Suppressor macrophage (primary cell): ENCODE data around the gene CATSPER3.
"Not testable (repeated sequence)": the region's sequence is repeated elsewhere in the genome, so short reads cannot be mapped to it uniquely, and the experiment has no call there.

Source experiments
- DNase-seq, 4 experiments: peaks; one replicate each; pipeline ENCODE4 v3.0.0-alpha.2; 2020 to 2022

The CATSPER3 gene

DNA sequence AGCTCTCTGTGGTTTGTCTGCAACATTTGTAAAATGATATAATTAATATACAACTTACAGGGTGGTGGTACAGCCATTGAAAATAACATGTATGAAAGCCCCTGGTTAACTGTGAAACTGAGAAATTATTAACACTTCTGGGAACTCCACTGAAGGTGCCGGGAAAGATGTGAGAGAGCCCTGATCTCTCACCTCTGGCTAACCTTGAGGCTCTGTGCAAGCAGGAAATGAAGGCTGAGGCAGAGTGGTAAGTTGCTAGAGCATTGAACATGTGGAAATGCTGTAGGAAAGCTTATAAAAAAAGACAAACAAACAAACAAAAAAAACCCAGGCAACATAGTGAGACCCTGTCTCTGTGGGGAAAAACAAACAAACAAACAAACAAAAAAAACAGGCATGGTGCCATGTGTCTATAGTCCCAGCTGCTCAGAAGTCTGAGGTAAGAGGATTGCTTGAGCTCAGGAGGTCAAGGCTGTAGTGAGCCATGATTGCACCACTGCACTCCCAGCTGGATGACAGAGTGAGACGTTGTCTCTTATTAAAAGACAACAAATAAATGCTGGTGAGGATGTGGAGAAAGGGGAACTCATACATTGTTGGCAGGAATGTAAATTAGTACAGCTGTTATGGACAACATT is 7.5 kb downstream of the CATSPER3 start:
- peak in 3 of 4 experiments; percentile 3 to 13 (median 6) for DNase-seq

DNA sequence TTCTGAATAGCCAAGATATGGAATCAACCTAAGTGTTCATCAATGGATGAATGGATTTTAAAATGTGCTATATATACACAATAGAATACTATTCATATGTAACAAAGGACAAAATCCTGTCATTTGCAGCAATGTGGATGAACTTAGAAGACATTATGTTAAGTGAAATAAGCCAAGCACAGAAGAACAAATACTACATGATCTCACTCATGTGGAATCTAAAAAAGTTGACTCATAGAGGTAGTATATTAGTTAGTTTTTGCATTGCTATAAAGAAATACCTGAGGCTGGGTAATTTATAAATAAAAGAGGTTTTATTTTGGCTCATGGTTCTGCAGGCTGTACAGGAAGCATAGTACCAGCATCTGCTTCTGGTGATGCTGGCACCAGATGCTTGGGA is 8.1 kb downstream of the CATSPER3 start:
- no peak for DNase-seq

DNA sequence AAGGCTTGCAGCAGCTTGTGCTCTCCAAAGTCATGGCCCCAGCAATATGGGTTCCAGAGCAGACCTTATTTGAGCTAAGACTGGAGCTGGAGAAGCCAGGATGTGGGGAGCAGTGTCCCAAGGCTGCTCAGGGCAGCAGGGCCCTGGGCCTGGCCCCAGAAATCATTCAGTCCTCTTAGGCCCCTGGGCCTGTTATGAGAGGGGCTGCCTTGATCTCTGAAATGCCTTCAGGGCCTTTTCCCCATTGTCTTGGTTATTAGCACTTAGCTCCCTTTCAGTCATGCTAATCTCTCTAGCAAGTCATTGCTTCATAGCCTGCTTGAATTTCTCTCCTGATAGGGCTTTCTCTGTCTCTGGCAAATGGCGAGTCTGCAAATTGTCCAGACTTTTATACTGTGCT is 9.1 kb downstream of the CATSPER3 start:
- no peak for DNase-seq

DNA sequence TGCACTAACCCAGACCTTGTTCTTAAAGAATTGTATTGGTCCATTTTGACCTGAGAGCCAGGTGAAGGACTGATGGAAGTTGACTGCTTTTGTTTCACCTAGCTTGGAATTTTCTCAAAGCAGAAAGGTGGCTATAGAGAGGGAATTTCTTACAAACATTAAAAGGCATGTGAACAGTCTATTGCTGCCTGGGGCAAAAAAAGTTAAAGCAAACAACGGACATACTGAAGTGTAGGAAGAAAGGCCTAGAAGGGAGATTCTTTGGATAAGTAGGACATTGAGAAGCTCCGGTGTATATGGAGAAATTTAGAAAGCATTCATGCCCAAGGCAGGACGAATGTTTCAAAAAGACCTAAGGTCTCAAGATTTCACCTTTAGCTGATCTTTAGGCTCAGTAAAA is 11.7 kb downstream of the CATSPER3 start:
- no peak for DNase-seq

DNA sequence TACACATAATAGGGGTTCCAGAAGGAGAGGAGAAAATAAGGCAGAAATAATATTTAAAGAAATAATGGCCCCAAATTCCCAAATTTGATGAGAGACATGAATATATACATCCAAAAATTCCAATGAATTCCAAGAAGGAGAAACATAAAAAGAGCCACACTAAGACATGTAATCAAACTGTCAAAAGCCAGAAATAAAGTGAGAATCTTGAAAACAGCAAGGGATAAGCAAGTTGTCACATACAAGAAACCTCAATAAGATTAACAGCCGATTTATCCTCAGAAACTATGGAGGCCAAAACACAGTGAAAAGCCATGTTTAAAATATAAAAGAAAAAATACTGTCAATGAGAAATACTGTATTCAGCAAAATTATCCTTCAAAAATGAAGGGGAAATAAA is 14.5 kb downstream of the CATSPER3 start:
- no peak for DNase-seq

DNA sequence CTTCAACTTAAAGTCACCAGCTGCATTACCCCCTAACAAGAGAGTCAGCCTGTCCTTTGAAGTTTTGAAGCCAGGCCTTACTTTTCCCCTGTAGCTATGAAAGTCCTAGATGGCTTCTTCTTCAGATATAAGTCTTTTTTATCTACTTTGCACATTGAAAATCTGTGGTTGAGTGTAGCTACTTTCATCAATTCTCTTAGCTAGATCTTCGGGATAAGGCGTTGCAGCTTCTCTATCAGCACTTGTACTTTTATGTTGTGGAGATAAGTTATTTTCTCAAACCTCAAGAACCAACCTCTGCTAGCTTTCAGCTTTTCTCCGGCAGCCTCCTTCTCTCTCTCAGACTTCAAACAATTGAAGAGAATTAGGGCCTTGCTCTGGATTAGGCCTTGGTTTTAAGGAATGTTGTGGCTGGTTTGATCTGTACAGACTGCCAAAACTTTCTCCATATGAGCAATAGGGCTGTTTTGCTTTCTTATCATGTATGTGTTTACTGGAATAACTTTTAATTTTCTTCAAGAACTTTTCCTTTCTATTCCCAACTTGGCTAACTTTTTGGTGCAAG is 21.6 kb downstream of the CATSPER3 start:
- no peak for DNase-seq

DNA sequence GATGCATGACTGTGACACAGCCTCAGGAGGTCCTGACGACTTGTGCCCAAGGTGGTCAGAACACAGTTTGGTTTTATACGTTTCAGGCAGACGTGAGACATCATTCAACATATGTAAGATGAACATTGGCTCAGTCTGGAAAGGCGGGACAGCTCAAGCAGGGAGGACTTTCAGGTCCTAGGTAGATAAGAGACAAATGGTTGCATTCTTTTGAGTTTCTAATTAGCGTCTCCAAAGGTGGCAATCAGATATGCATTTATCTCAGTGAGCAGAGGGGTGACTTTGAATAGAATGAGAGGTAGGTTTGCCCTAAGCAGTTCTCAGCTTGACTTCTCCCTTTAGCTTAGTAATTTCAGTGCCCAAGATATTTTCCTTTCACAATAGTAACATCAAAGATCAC is 22.5 kb downstream of the CATSPER3 start:
- DNase-seq, result not testable (repeated sequence)

DNA sequence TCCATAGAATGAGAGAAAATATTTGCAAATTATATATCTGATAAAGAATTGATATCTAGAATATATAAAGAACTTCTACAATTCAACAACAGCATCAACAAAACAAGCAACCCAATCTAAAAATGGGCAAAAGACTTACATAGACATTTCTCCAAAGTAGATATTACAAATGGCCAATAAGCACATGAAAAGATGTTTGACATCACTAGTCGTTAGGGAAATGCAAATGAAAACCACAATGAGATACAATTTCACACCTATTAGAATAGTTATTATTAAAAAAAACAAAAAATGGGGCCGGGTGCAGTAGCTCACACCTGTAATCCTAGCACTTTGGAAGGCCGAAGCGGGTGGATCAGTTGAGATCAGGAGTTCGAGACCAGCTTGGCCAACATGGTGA is 24.4 kb downstream of the CATSPER3 start:
- no peak for DNase-seq

DNA sequence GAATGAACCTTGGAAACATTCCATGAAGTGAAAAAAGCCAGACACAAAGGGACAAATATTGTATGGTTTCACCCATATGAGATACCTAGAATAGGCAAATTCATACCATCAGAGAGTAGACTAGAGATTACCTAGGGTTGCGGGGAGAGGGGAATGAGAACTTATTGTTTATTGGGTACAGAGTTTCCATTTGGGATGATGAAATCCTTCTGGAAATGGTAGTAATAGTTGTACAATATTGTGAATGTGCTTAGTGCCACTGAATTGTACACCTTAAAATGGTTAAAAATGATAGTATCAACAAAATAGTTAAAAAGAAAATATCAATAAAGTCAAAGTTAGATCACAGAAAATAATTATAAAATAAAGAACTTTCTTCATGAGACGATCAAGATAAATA is 25.5 kb downstream of the CATSPER3 start:
- no peak for DNase-seq

DNA sequence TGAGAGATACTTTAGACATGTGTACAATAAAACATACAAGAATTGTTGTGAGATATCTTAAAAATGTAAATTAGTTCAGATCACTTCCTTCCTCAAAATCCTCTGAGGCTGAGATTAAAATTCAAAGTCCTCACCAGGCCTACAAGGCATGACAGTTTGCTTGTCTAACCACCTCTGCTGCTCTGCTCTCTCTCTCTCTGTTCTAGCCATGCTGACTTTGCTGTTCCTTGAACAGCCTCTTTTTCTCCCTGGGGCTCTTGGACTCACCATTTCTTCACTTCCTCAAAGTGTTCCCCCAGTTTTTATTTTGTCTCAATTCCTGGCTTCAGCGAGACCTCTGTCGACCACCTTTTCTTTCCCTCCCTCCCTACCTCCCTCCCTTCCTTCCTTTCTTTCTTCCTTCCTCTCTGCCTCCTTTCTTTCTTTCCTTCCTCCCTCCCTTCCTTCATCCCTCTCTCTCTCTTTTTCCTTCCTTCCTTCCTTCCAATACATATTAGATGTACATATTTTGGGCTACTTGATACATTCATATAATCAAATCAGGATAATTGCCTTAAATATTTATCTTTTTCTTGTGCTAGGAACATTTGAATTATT is 27.0 kb downstream of the CATSPER3 start:
- DNase-seq, result peak; percentile 21 to 63 (median 42)

DNA sequence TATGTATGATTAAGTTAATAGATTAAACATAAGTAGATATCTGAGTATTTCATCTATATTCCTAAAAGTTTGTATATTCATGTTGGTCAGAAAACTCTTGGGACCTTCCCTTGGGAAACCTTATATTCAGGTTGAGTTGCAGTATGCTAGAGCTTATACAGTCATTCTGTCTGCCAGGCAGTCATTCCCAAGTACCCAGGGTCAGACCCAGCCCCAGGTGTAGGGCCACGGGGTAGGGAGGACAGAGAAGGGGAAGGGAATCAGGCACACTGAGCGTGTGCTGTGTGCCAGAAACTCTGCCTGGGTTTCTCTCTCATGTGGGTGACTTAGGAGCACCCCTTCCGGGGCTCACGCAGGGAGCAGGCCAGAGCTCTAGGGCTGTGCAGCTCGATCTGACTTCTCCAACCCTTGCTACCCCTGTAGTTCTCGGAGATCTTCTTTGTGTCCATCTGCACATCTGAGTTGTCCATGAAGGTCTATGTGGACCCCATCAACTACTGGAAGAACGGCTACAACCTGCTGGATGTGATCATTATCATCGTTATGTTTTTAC is 28.2 kb downstream of the CATSPER3 start:
- DNase-seq, result no peak

DNA sequence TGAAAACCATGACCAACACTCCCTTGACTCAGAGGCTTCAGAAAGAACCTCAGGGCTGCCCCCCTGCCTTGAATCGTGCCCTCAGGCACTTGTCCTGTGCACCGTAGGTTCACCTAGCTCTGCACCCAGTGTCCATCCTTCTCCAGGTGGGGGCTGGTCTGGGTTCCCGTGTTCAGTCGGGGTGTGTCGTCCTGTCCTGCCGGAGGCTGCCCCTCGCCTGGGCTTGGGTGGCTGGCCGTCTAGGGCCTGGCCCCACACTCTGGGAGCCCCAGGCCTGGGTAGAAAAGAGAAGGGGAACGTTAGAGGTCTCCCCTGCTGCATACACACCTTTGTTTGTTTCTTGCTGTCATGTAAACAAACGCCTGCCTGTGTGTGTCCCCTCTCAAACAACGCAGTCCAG is 29.3 kb downstream of the CATSPER3 start:
- DNase-seq, result no peak

DNA sequence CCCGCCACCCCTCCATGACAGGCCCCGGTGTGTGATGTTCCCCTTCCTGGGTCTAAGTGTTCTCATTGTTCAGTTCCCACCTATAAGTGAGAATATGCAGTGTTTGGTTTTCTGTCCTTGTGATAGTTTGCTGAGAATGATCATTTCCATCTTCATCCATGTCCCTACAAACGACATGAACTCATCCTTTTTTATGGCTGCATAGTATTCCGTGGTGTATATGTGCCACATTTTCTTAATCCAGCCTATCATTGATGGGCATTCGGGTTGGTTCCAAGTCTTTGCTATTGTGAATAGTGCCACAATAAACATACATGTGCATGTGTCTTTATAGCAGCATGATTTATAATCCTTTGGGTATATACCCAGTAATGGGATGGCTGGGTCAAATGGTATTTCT is 30.4 kb downstream of the CATSPER3 start:
- not testable (repeated sequence) for DNase-seq

DNA sequence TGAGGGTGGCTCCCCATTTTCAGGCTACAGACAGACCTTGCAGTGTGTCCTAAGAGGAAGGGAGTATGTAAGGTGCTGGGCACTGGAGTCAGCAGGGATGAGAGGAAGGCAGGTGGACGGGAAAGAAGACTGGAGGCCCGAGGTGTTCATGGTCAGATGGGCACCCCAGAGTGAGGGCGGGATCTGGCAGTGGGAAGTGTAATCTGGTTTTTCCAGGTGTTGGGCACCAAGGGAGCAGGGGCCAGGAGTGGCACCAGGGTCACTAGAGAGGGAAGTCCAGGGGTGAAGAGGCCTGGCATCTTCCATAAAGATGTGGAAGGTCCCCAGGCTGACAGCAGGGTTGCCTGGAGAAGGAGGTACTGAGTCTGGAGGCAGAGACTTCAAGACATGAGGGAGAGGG is 36.7 kb downstream of the CATSPER3 start:
- DNase-seq, result no peak

DNA sequence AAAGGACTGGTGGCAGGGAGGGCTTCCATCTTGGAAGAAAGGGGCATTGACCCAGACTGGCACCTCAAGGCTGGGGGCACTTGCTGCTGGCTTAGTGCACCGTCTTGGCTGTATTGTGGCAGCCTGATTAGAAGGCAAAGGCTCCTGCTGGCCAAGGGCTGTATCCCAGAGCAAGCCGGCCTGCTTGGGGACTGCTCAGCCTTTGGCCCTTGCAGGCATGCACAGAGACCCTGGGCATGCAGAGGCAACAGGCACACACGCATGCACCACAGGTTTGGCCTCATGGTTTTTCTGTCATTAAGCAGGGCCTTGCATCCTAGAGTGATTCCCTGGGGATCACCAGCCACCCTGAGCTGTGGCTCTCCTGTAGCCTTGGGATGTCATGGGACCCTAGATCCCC is 37.4 kb downstream of the CATSPER3 start:
- DNase-seq, result no peak

DNA sequence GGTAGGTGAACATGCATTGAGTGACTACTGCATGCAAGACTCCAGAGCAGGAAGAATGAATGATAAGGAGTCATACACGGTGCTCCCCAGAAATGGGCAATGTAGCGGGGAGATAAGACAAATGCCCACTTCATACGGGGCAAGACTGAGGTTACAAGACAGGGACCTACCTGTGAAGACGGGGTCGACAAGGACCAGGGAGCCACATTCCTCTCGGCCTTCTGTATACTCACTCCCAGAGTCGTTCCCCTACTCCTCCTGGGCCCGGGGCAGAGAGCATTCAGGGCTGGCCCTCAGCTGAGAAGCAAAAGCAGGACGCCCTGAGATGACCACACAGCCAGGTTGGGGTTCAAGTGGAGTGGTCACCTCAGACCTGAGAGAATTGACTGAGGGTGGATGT is 39.6 kb downstream of the CATSPER3 start:
- DNase-seq, result no peak

DNA sequence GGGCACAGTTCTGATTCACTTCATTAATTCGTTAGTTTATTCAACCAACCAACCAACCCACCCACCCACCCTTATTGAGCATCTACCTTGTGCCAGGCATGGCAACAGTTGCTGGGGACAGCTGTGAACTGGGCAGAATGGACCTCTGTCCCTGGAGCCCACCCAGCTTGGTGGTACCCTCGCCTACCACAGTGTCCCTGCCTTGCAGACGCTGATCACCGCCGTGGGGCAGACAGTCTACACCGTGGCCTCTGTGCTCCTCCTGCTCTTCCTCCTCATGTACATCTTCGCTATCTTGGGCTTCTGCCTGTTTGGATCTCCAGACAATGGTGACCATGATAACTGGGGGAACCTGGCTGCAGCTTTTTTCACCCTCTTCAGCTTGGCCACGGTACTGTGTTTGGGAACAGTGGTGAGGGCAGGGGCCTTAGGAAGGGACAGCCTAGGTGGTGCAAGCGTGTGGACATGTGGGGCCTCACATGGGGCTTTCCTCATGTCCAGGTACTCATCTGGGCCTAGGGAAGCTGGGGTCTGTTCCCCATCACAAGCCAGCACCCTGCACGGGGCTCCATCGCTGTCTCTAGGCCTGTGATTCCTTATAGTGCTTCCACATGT is 40.1 kb downstream of the CATSPER3 start:
- no peak for DNase-seq

DNA sequence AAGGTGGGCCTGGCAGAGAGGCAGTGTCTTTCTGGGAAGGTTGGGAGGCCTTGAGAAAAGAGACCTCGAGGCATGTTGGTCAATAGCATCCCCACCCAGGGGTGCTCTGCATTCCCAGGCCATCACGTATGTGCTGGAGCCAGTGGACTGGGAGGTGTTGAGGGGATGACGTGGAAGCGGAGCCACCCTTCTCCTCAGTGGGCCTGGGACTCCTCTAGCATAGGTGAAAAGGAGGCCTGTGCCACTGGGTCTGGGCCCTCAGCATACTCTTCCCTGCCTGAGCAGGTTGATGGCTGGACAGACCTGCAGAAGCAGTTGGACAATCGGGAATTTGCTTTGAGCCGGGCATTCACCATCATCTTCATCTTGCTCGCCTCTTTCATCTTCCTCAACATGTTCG is 40.8 kb downstream of the CATSPER3 start:
- DNase-seq, result no peak

DNA sequence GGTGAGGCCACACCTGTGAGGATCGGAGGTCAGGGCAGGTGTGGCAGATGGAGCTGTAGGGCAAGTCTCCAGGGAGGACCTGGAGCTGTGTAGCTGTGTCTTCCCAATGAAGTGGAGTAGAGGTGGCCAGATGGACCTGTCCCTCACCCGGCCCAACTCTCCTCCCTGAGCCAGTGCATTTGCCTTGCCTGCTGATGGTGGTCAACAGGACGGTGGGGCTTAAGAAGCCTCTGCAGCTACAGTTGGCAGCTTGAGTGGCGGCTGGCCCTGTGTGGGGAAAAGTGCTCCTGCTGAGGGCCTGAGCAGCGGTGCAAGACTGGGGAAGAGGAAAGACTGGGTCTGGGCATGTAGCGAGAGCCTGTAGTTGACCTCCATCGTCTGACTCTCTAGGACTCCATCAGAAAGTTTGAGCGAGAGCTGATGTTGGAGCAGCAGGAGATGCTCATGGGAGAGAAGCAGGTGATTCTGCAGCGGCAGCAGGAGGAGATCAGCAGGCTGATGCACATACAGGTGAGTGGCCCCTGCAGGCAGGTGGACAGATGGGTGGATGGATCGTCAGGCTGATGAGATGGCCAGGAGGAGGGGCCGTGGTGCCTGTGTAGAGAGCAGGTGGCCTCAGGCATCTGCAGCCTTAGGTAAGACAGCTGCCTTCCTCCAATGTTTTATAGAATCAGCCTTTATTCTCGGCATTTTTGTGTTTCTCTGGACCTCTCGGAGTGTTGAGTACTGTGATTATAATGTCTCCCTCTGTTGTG is 41.5 kb downstream of the CATSPER3 start:
- DNase-seq, result no peak

DNA sequence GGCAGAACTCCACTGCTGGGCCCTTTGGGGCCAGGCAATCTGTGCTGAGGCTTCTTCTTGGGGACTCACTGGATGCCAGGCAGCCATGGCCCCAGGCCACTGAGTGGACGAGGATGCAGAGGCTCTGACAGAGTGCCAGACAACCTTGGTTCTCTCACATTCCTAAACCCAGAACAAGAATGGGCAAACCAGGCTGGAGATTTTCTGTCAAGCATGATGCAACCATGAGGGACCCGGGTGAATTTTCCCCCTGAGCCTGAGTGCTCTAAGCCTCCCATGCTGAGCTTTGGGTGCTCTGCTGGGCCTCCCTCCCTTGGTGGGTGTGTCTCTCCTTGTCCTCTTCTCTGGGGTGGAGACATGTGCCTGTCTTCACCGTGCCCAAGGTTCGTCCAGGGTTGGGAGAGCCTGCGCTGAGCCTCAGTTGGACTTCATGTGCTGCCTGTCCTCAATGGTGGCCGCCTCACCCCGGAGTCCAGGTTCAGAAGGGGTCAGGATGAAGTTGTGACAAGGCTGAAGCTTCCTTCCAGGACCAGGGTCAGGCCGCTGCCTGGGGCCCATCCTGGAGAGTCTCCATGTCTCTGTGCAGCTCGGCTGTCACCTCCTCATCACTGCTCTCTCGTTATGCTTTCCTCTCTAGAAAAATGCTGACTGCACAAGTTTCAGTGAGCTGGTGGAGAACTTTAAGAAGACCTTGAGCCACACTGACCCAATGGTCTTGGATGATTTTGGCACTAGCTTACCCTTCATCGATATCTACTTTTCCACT is 42.2 kb downstream of the CATSPER3 start:
- no peak for DNase-seq

DNA sequence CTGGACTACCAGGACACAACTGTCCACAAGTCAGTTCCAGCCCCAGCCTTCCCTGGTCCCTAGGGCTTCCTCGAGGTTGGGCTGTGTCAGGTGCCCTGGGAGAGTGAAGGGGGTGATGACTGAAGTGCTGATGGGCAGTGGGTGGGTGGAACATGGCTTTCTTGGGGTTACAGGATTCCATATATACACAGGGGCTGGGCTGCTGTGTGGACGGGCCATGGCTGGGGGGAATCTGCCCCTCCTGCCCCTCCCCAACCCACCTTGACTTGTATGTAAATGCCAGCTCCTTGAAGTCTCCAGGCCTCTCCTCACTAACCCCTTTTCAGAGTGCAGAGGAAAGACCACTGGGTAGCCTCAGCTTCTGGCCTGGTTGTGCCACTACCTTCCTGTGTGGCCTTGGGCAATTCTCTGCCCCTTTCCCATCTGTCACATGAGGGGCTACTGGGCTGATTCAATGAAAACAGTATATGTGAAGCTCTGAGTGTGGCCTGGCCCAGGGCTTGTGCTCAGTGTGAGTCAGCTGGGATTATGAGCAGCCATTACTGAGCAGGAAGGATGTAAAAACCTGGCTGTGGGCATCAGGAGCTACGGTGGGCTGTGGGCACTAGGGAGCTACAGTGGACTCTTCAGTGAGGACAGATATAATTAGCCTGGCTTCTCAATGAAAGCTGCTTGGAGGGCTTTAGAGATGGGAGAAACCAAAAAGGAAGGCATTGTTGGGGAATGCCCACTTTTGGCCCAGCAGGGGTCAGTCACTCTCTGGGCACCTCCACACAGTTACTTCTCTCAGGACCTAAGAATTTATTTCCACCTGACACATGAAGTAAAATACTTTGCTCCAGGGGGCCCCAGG is 43.0 kb downstream of the CATSPER3 start:
- peak in 1 of 4 experiments; percentile 28 for DNase-seq
